ENCODE data around the gene RNF207. TPM values are rescaled to one million over a fixed set of nuclear protein-coding genes. Genes with fewer than 3 reads are reported as not detected.

Gene RNF207
- total and polyA plus RNA-seq, 5 donors from 2014 or later = 0.08 to 8.4 (median 0.48) TPM

- H3K36me3 ChIP-seq (ENCODE audit: control insufficient read depth, insufficient read depth, low read length) = peaks cover 16% of the 10 kb centered on the region
- H3K4me1 Mint-ChIP-seq = peaks cover 21 to 49% (median 38%) of the 10 kb centered on the region in 4 donors
- H3K4me3 Mint-ChIP-seq = peak within 1 kb of the TSS; percentile 91 to 99 (median 93)
- H3K9me3 Mint-ChIP-seq = peaks cover 0 to 4% (median 0%) of the 10 kb centered on the region in 7 donors
- H3K27me3 Mint-ChIP-seq = peaks cover 9% of the 10 kb centered on the region
- peak within 1 kb of the TSS; percentile 74 for H3K27ac ChIP-seq (ENCODE audit: insufficient read depth, low read length, poor library complexity, severe bottlenecking)
- DNase-seq (peak; percentile 92 to 99 (median 95)), ATAC-seq (ENCODE audit: low read depth in 2 of 2) (peak; percentile 97 to 98)
- peaks cover 13% of the 10 kb centered on the region for H3K36me3 Mint-ChIP-seq
- peak within 1 kb of the TSS; percentile 93 for H3K4me3 ChIP-seq (ENCODE audit: low read depth, low read length)
- H3K4me1 ChIP-seq (ENCODE audit: control insufficient read depth, insufficient read depth, low read length, poor library complexity, severe bottlenecking) = peaks cover 28% of the 10 kb centered on the region
- H3K27ac Mint-ChIP-seq = peak within 1 kb of the TSS; percentile 96 to 99 (median 96)
- H3K27me3 ChIP-seq (ENCODE audit: control insufficient read depth, insufficient read depth, low read length) = no peaks in the 10 kb centered on the region
- no peaks in the 10 kb centered on the region for H3K9me3 ChIP-seq (ENCODE audit: control insufficient read depth in 2 of 2, low read length in 2 of 2)
These were observed 6.4 kb upstream of the RNF207 start, which contains the start of gene RPL22 for GRCh38 chr1:6199298-6200187. Gene RPL22, minus strand, starts transcription at chr1:6199595. Its CDS starts 22 bp downstream, at chr1:6199573.

- peaks cover 15% of the 10 kb centered on the region for H3K36me3 ChIP-seq (ENCODE audit: control insufficient read depth, insufficient read depth, low read length)
- peaks cover 12% of the 10 kb centered on the region for H3K27me3 Mint-ChIP-seq
- peak overlapping the region; percentile 57 to 96 (median 96) for H3K27ac Mint-ChIP-seq
- ATAC-seq (ENCODE audit: low read depth in 2 of 2) = no peak
- H3K4me1 ChIP-seq (ENCODE audit: control insufficient read depth, insufficient read depth, low read length, poor library complexity, severe bottlenecking) = peaks cover 34% of the 10 kb centered on the region
- peak overlapping the region; percentile 91 to 99 (median 93) for H3K4me3 Mint-ChIP-seq
- peaks cover 0 to 4% (median 0%) of the 10 kb centered on the region in 7 donors for H3K9me3 Mint-ChIP-seq
- DNase-seq = no peak
- H3K4me1 Mint-ChIP-seq = peaks cover 21 to 52% (median 41%) of the 10 kb centered on the region in 4 donors
- peak overlapping the region; percentile 86 for H3K4me3 ChIP-seq (ENCODE audit: low read depth, low read length)
- no peaks in the 10 kb centered on the region for H3K9me3 ChIP-seq (ENCODE audit: control insufficient read depth in 2 of 2, low read length in 2 of 2)
- peaks cover 13% of the 10 kb centered on the region for H3K36me3 Mint-ChIP-seq
- H3K27me3 ChIP-seq (ENCODE audit: control insufficient read depth, insufficient read depth, low read length) = no peaks in the 10 kb centered on the region
- H3K27ac ChIP-seq (ENCODE audit: insufficient read depth, low read length, poor library complexity, severe bottlenecking) = peak overlapping the region; percentile 74
These were observed 5.6 kb upstream of the RNF207 start for GRCh38 chr1:6200188-6200809.

GRCh38 chr1:6202256-6202655 is 3.7 kb upstream of the RNF207 start:
- peaks cover 20% of the 10 kb centered on the region for H3K27me3 Mint-ChIP-seq
- no peak overlapping the region for H3K4me3 Mint-ChIP-seq
- H3K9me3 Mint-ChIP-seq = peaks cover 0 to 4% (median 0%) of the 10 kb centered on the region in 7 donors
- no peak overlapping the region for H3K27ac ChIP-seq (ENCODE audit: insufficient read depth, low read length, poor library complexity, severe bottlenecking)
- DNase-seq (no peak), ATAC-seq (ENCODE audit: low read depth in 2 of 2) (no peak)
- no peaks in the 10 kb centered on the region for H3K27me3 ChIP-seq (ENCODE audit: control insufficient read depth, insufficient read depth, low read length)
- no peak overlapping the region for H3K27ac Mint-ChIP-seq
- H3K36me3 Mint-ChIP-seq = peaks cover 3% of the 10 kb centered on the region
- peaks cover 53% of the 10 kb centered on the region for H3K4me1 ChIP-seq (ENCODE audit: control insufficient read depth, insufficient read depth, low read length, poor library complexity, severe bottlenecking)
- no peak overlapping the region for H3K4me3 ChIP-seq (ENCODE audit: low read depth, low read length)
- H3K4me1 Mint-ChIP-seq = peaks cover 21 to 45% (median 33%) of the 10 kb centered on the region in 4 donors
- no peaks in the 10 kb centered on the region for H3K9me3 ChIP-seq (ENCODE audit: control insufficient read depth in 2 of 2, low read length in 2 of 2)
- no peaks in the 10 kb centered on the region for H3K36me3 ChIP-seq (ENCODE audit: control insufficient read depth, insufficient read depth, low read length)

GRCh38 chr1:6206520-6206855 is 569 bp downstream of the RNF207 start:
- Histone ChIP-seq H3K27me3 (ENCODE audit: control insufficient read depth, insufficient read depth, low read length) (peaks cover 2% of the 10 kb centered on the region), H3K36me3 (ENCODE audit: control insufficient read depth, insufficient read depth, low read length) (no peaks in the 10 kb centered on the region), H3K27ac (ENCODE audit: insufficient read depth, low read length, poor library complexity, severe bottlenecking) (no peak overlapping the region), H3K9me3 (ENCODE audit: control insufficient read depth in 2 of 2, low read length in 2 of 2) (no peaks in the 10 kb centered on the region), H3K4me3 (ENCODE audit: low read depth, low read length) (no peak overlapping the region), H3K4me1 (ENCODE audit: control insufficient read depth, insufficient read depth, low read length, poor library complexity, severe bottlenecking) (peaks cover 41% of the 10 kb centered on the region)
- H3K27me3 Mint-ChIP-seq = peaks cover 24% of the 10 kb centered on the region
- peak overlapping the region; percentile 58 to 71 (median 70) for H3K4me3 Mint-ChIP-seq
- H3K27ac Mint-ChIP-seq = no peak overlapping the region
- no peak for DNase-seq
- no peaks in the 10 kb centered on the region for H3K9me3 Mint-ChIP-seq
- ATAC-seq (ENCODE audit: low read depth in 2 of 2) = peak; percentile 2 to 7
- H3K36me3 Mint-ChIP-seq = no peaks in the 10 kb centered on the region
- H3K4me1 Mint-ChIP-seq = peaks cover 0 to 20% (median 7%) of the 10 kb centered on the region in 4 donors

- Histone ChIP-seq H3K36me3 (ENCODE audit: control insufficient read depth, insufficient read depth, low read length) (no peaks in the 10 kb centered on the region), H3K4me1 (ENCODE audit: control insufficient read depth, insufficient read depth, low read length, poor library complexity, severe bottlenecking) (peaks cover 41% of the 10 kb centered on the region), H3K27me3 (ENCODE audit: control insufficient read depth, insufficient read depth, low read length) (peaks cover 2% of the 10 kb centered on the region), H3K9me3 (ENCODE audit: control insufficient read depth in 2 of 2, low read length in 2 of 2) (no peaks in the 10 kb centered on the region), H3K4me3 (ENCODE audit: low read depth, low read length) (no peak overlapping the region), H3K27ac (ENCODE audit: insufficient read depth, low read length, poor library complexity, severe bottlenecking) (no peak overlapping the region)
- Mint-ChIP-seq H3K4me1 (peaks cover 0 to 20% (median 5%) of the 10 kb centered on the region in 4 donors), H3K4me3 (peak overlapping the region; percentile 58 to 71 (median 70)), H3K27me3 (peaks cover 24% of the 10 kb centered on the region), H3K36me3 (no peaks in the 10 kb centered on the region), H3K9me3 (no peaks in the 10 kb centered on the region), H3K27ac (no peak overlapping the region)
- ATAC-seq (ENCODE audit: low read depth in 2 of 2) (no peak), DNase-seq (no peak)
These were observed 1.4 kb downstream of the RNF207 start for GRCh38 chr1:6207075-6207885.

- peaks cover 24% of the 10 kb centered on the region for H3K27me3 Mint-ChIP-seq
- H3K4me1 Mint-ChIP-seq = peaks cover 0 to 20% (median 5%) of the 10 kb centered on the region in 4 donors
- no peak overlapping the region for H3K4me3 ChIP-seq (ENCODE audit: low read depth, low read length)
These were observed 2.0 kb downstream of the RNF207 start for GRCh38 chr1:6207921-6208320.

More at GRCh38 chr1:6207921-6208320, 2.0 kb downstream of the RNF207 start:
- Mint-ChIP-seq H3K36me3 (no peaks in the 10 kb centered on the region), H3K4me3 (peak overlapping the region in 2 of 4 donors; percentile 26 to 41), H3K9me3 (no peaks in the 10 kb centered on the region), H3K27ac (no peak overlapping the region)
- ATAC-seq (ENCODE audit: low read depth in 2 of 2) = no peak
- H3K36me3 ChIP-seq (ENCODE audit: control insufficient read depth, insufficient read depth, low read length) = no peaks in the 10 kb centered on the region
- H3K4me1 ChIP-seq (ENCODE audit: control insufficient read depth, insufficient read depth, low read length, poor library complexity, severe bottlenecking) = peaks cover 41% of the 10 kb centered on the region
- no peak overlapping the region for H3K27ac ChIP-seq (ENCODE audit: insufficient read depth, low read length, poor library complexity, severe bottlenecking)
- H3K9me3 ChIP-seq (ENCODE audit: control insufficient read depth in 2 of 2, low read length in 2 of 2) = no peaks in the 10 kb centered on the region
- no peak for DNase-seq
- H3K27me3 ChIP-seq (ENCODE audit: control insufficient read depth, insufficient read depth, low read length) = peaks cover 2% of the 10 kb centered on the region
